Stomach (tissue), 4 donors: ENCODE measurements around the gene EDN1.

Source experiments
- CTCF ChIP-seq, 7 experiments: fragments of 450-650 bp in 4 of 7; fragments of 200-600 bp in 3 of 7; sonication (generic) in 3 of 7; IDR thresholded peaks; one replicate each; pipeline ENCODE4 v1.5.1; 2016 to 2019; ENCODE audit warnings: antibody characterized with exemption in 7 of 7, control low read depth in 2 of 7, mild to moderate bottlenecking in 1 of 7
- POLR2A ChIP-seq, 4 donors: fragments of 450-650 bp; IDR thresholded peaks; one replicate each; pipeline ENCODE4 v1.6.1; 2016; ENCODE audit warnings: antibody characterized with exemption in 4 of 4, control low read depth in 2 of 4, mild to moderate bottlenecking in 1 of 4, moderate library complexity in 1 of 4

GRCh38 chr6:12327391-12327790, 37.2 kb downstream of the EDN1 start:
- TF ChIP-seq CTCF (IDR thresholded peaks at IDR 0.05) (no peak), POLR2A (IDR thresholded peaks at IDR 0.05) (no peak)
